ENCODE measurements around the gene CASP8AP2.

DNA sequence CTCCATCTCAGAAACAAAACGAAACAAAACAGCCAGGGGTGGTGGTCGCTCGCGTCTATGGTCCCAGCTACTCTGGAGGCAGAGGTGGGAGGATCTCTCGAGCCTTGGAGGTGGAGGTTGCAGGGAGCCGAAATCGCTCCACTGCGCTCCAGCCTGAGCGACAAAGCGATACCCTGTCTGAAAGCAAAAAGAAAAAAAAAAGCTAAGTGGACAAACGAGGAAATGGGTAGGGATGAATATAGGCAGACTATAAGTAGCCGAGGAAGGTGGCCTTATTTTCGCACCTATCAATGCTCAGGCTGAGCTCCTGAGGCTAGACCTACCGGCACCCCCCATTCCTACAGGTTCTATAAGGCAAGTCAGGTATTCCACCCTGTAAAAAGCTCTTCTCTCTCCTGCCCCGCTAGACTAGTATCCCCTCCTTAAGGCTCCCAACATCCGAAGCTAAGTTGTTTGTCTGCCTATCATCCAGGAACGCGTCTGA lies 650 bp upstream of the CASP8AP2 start:
- TF ChIP-seq, protein P1, sequence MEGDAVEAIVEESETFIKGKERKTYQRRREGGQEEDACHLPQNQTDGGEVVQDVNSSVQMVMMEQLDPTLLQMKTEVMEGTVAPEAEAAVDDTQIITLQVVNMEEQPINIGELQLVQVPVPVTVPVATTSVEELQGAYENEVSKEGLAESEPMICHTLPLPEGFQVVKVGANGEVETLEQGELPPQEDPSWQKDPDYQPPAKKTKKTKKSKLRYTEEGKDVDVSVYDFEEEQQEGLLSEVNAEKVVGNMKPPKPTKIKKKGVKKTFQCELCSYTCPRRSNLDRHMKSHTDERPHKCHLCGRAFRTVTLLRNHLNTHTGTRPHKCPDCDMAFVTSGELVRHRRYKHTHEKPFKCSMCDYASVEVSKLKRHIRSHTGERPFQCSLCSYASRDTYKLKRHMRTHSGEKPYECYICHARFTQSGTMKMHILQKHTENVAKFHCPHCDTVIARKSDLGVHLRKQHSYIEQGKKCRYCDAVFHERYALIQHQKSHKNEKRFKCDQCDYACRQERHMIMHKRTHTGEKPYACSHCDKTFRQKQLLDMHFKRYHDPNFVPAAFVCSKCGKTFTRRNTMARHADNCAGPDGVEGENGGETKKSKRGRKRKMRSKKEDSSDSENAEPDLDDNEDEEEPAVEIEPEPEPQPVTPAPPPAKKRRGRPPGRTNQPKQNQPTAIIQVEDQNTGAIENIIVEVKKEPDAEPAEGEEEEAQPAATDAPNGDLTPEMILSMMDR (IDR thresholded peaks at IDR 0.05) = no peak
- TF ChIP-seq POLR2A (IDR thresholded peaks at IDR 0.05) = no peak
